GM23338 (cell line): ENCODE data around the gene TSPAN32. TPM values are rescaled to one million over a fixed set of nuclear protein-coding genes. Genes with fewer than 3 reads are reported as not detected.
"Not testable (repeated sequence)": the region's sequence is repeated elsewhere in the genome, so short reads cannot be mapped to it uniquely, and the experiment has no call there.

Source experiments
- ATAC-seq: fragments of 200-7000 bp; cut with Tn5 transposase; 3 replicates; pipeline ENCODE4 v1.9.1; 2020
- DNase-seq: peaks from one replicate; pipeline ENCODE4 v3.0.0-alpha.2; 2015; ENCODE audit warnings: low spot score
- H2AFZ ChIP-seq: fragments of 200-600 bp; sonication (generic); 2 replicates; pipeline ENCODE4 v1.8.0; 2016; ENCODE audit warnings: antibody characterized with exemption, mild to moderate bottlenecking, moderate library complexity
- H3F3A ChIP-seq: fragments of 200-600 bp; sonication (generic); replicated peaks from 2 replicates; pipeline ENCODE4 v1.8.0; 2017; ENCODE audit warnings: antibody characterized with exemption, mixed run types, low read depth
- H3K27ac ChIP-seq: fragments of 200-600 bp; sonication (generic); 2 replicates; pipeline ENCODE4 v1.6.1; 2016; ENCODE audit warnings: low read depth
- H3K27me3 ChIP-seq: fragments of 200-600 bp; sonication (generic); 2 replicates; pipeline ENCODE4 v1.8.0; 2016; ENCODE audit warnings: mild to moderate bottlenecking, mixed run types, moderate library complexity; ENCODE audit not compliant: insufficient read depth
- H3K36me3 ChIP-seq: fragments of 200-600 bp; sonication (generic); 2 replicates; pipeline ENCODE4 v1.8.0; 2016; ENCODE audit warnings: mild to moderate bottlenecking; ENCODE audit not compliant: insufficient read depth
- H3K4me1 ChIP-seq: fragments of 200-600 bp; sonication (generic); 2 replicates; pipeline ENCODE4 v1.8.0; 2016; ENCODE audit warnings: mild to moderate bottlenecking, moderate library complexity; ENCODE audit not compliant: insufficient read depth
- H3K4me2 ChIP-seq: fragments of 200-600 bp; sonication (generic); 2 replicates; pipeline ENCODE4 v1.7.1; 2017; ENCODE audit warnings: mixed run types
- H3K4me3 ChIP-seq: fragments of 200-600 bp; sonication (generic); 2 replicates; pipeline ENCODE4 v1.6.1; 2016; ENCODE audit warnings: mixed run types
- H3K79me2 ChIP-seq: fragments of 200-600 bp; sonication (generic); replicated peaks from 2 replicates; pipeline ENCODE4 v1.8.0; 2017; ENCODE audit warnings: mild to moderate bottlenecking; ENCODE audit not compliant: insufficient read depth
- H3K9me2 ChIP-seq: fragments of 200-600 bp; sonication (generic); 2 replicates; pipeline ENCODE4 v1.8.0; 2017; ENCODE audit not compliant: insufficient read depth
- H4K20me1 ChIP-seq: fragments of 200-600 bp; sonication (generic); replicated peaks from 2 replicates; pipeline ENCODE4 v1.8.0; 2017; ENCODE audit warnings: mild to moderate bottlenecking; ENCODE audit not compliant: insufficient read depth
- H3K27ac Mint-ChIP-seq: 2 replicates; pipeline ENCODE4 v1.8.0; 2020; ENCODE audit warnings: inconsistent platforms, mild to moderate bottlenecking, moderate library complexity, mixed read lengths
- H3K27me3 Mint-ChIP-seq: 3 replicates; pipeline ENCODE4 v1.8.0; 2022; ENCODE audit warnings: low read depth, mild to moderate bottlenecking, moderate library complexity, mixed read lengths, inconsistent platforms; ENCODE audit not compliant: insufficient read depth, poor library complexity
- H3K36me3 Mint-ChIP-seq: 3 replicates; pipeline ENCODE4 v1.8.0; 2021; ENCODE audit warnings: low read depth, mild to moderate bottlenecking, inconsistent platforms, moderate library complexity, mixed read lengths
- H3K4me1 Mint-ChIP-seq: 3 replicates; pipeline ENCODE4 v1.8.0; 2020; ENCODE audit warnings: mild to moderate bottlenecking, inconsistent platforms, mixed read lengths
- H3K4me3 Mint-ChIP-seq: 3 replicates; pipeline ENCODE4 v1.8.0; 2021; ENCODE audit warnings: moderate library complexity, mild to moderate bottlenecking, inconsistent platforms, mixed read lengths
- H3K9me3 Mint-ChIP-seq: 3 replicates; pipeline ENCODE4 v1.8.0; 2020; ENCODE audit warnings: moderate library complexity, mild to moderate bottlenecking, inconsistent platforms, mixed read lengths
- CREB1 ChIP-seq: fragments of 250-450 bp; sonication (Bioruptor Pico); IDR thresholded peaks from 2 replicates; pipeline ENCODE4 v1.5.0; 2020; ENCODE audit warnings: low read depth, mild to moderate bottlenecking, moderate library complexity
- CTCF ChIP-seq, 2 experiments: fragments of 200-600 bp in 1 of 2; sonication (generic) in 1 of 2; conservative IDR thresholded peaks; 2 replicates each; pipeline versions ENCODE4 v1.5.1 to v1.6.1; 2016 to 2017; ENCODE audit warnings: antibody characterized with exemption in 2 of 2, low read depth in 2 of 2, mild to moderate bottlenecking in 2 of 2, moderate library complexity in 1 of 2
- ETS1 ChIP-seq: IDR thresholded peaks from 2 replicates; pipeline ENCODE4 v1.6.1; 2016; ENCODE audit warnings: antibody characterized with exemption
- EZH2 ChIP-seq: fragments of 200-600 bp; sonication (generic); IDR thresholded peaks from one replicate; pipeline ENCODE4 v1.8.0; 2017; ENCODE audit warnings: antibody characterized with exemption, mild to moderate bottlenecking, low read depth; ENCODE audit not compliant: unreplicated experiment
- EZH2phosphoT487 ChIP-seq: fragments of 200-600 bp; sonication (generic); IDR thresholded peaks from one replicate; pipeline ENCODE4 v1.8.1; 2018; ENCODE audit warnings: antibody characterized with exemption; ENCODE audit not compliant: unreplicated experiment
- JUNB ChIP-seq: IDR thresholded peaks from one replicate; pipeline ENCODE4 v1.6.1; 2016; ENCODE audit warnings: antibody characterized with exemption; ENCODE audit not compliant: unreplicated experiment
- NANOG ChIP-seq: IDR thresholded peaks from 2 replicates; pipeline ENCODE4 v1.6.1; 2016; ENCODE audit warnings: antibody characterized with exemption, borderline replicate concordance
- POLR2AphosphoS5 ChIP-seq: IDR thresholded peaks from 2 replicates; pipeline ENCODE4 v1.6.1; 2016; ENCODE audit warnings: antibody characterized with exemption, low read depth
- REST ChIP-seq: IDR thresholded peaks from one replicate; pipeline ENCODE4 v1.6.1; 2018; ENCODE audit warnings: antibody characterized with exemption; ENCODE audit not compliant: unreplicated experiment
- STAT1 ChIP-seq: IDR thresholded peaks from one replicate; pipeline ENCODE4 v1.6.1; 2016; ENCODE audit warnings: antibody characterized with exemption; ENCODE audit not compliant: unreplicated experiment
- polyA plus RNA-seq: library from polyadenylated mRNA; unstranded; fragments of >200 nt; fragmentation: Nextera tagmentation; extraction: Ambion mirVana; gene quantifications from 2 replicates; pipeline ENCODE4 v1.2.1, GENCODE V29; 2016
- total RNA-seq: library from RNA; depleted of rRNA; stranded (reverse); fragments of >200 nt; shearing (Covaris generic); gene quantifications from 2 replicates; pipeline ENCODE4 v1.2.3, GENCODE V29; 2014

Gene TSPAN32
- total and polyA plus RNA-seq, 2 experiments from 2014 or later, result not detected

DNA sequence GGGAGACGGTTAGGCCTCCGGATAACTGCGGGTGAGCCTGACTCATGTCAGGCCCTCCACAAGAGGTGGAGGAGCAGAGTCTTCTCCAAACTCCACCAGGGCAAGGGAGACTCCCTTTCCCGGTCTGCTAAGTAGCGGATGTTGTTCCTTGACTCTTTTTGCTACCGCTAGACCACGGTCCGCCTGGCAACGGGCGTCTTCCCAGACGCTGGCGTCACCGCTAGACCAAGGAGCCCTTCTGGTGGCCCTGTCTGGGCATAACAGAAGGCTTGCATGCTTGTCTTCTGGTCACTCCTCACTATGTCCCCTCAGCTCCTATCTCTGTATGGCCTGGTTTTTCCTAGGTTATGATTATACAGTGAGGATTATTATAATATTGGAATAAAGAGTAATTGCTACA lies 15.5 kb upstream of the TSPAN32 start:
- peaks cover 22% of the 10 kb centered on the region for H3K27me3 Mint-ChIP-seq
- H3K9me2 ChIP-seq, H4K20me1 ChIP-seq, H3K4me3 Mint-ChIP-seq, H3K27me3 ChIP-seq, H2AFZ ChIP-seq, H3K4me1 ChIP-seq, H3K79me2 ChIP-seq, H3K36me3 ChIP-seq, H3K9me3 Mint-ChIP-seq, H3K36me3 Mint-ChIP-seq, H3K4me2 ChIP-seq, ATAC-seq, H3K27ac Mint-ChIP-seq, H3K4me1 Mint-ChIP-seq, H3K4me3 ChIP-seq, DNase-seq, H3K27ac ChIP-seq, H3F3A ChIP-seq: not testable (repeated sequence)

- H3K4me1 Mint-ChIP-seq, result peaks cover 9% of the 10 kb centered on the region
- H3K27ac Mint-ChIP-seq, result no peak overlapping the region
- TF ChIP-seq ETS1 (no peak), CREB1 (CRISPR knock-in tag) (no peak), EZH2phosphoT487 (no peak), STAT1 (no peak), NANOG (no peak), REST (no peak), JUNB (no peak), EZH2 (no peak), CTCF (conservative IDR thresholded peaks at IDR 0.05; ENCODE audit: low read depth in 2 of 2) (no peak), POLR2AphosphoS5 (no peak)
- no peaks in the 10 kb centered on the region for H3K36me3 Mint-ChIP-seq
- no peaks in the 10 kb centered on the region for H3K27me3 ChIP-seq
- H3F3A ChIP-seq, result no peaks in the 10 kb centered on the region
- ATAC-seq (no peak), DNase-seq (no peak)
- no peaks in the 10 kb centered on the region for H3K79me2 ChIP-seq
- no peak overlapping the region for H3K4me3 Mint-ChIP-seq
- H3K4me3 ChIP-seq, result no peak overlapping the region
- peaks cover 22% of the 10 kb centered on the region for H3K27me3 Mint-ChIP-seq
- H3K9me3 Mint-ChIP-seq, result no peaks in the 10 kb centered on the region
- H4K20me1 ChIP-seq, result no peaks in the 10 kb centered on the region
- H3K4me2 ChIP-seq, result no peak overlapping the region
- no peaks in the 10 kb centered on the region for H3K9me2 ChIP-seq
- no peaks in the 10 kb centered on the region for H3K4me1 ChIP-seq
- H3K27ac ChIP-seq, result no peak overlapping the region
- H3K36me3 ChIP-seq, result no peaks in the 10 kb centered on the region
- no peak overlapping the region for H2AFZ ChIP-seq
Measured at GRCh38 chr11:2287091-2287490, 14.7 kb upstream of the TSPAN32 start.
